HG03196 (cell line): Measurements from ENCODE around the gene PLPP4.

Experiments used
- ATAC-seq: cut with Tn5 transposase; IDR thresholded peaks from one replicate; pipeline ENCODE4 v1.9.1; 2021; ENCODE audit not compliant: unreplicated experiment

Gene PLPP4

DNA sequence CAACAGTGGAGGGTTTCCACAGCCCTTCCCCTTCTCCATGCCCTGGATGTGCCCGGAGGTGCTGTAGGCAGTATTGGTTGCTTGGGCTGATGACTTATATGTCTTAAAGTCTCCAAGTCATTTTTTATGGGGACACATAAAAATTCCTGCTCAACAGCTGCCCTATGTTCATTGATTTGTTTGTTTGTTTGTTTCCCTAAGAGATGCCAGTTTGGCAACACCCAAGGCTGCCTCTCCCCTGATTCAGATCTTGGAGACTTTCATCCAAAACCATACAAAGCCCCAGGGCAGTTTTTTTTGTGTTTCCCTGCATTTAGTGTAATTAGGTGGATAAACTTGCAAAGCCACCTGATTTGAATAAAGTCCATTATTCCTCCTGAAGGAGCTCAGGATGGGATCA, 115.3 kb downstream of the PLPP4 start:
- ATAC-seq: no peak

DNA sequence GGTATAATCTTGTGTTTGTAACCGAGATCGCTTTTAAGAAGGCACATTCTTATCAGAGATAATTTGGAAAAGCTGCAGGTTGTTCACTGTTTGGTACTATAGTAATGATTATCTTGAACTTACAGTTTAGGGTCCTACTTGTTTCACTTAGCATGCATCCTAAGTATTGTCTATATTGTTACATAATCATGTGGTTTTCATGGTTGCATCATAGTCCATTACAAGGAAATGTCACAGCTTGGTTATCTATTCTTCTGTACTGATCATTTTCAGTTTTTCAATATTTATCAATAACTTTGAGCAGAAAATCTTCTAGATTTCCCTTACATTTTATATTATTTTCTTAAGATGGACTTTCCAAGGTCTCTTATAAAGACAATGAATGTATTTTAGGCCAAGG, 116.3 kb downstream of the PLPP4 start:
- ATAC-seq: no peak

- no peak for ATAC-seq
Measured at GRCh38 chr10:120574981-120575380, 118.0 kb downstream of the PLPP4 start.

DNA sequence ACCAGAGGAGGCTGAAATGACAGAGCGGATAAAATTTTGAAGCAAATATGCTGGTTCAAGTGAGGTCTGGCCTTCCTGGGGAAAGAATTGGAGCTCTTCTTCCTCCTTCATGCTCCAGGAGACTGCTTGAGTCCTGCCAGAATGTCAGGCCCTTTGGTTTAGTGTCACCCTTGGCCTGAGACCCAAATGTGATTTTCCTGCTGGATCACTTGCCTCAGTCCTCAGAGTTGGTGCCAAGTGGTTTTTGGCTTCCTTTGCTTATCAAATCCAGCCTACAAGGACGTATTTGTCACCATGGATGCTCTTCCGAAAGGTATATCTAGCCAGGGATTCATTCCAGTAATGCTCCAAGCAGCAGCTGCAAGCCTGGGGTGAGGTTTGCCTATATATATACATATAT, 118.4 kb downstream of the PLPP4 start:
- ATAC-seq: no peak

- ATAC-seq: no peak
Measured at GRCh38 chr10:120578134-120578533, 121.1 kb downstream of the PLPP4 start.

DNA sequence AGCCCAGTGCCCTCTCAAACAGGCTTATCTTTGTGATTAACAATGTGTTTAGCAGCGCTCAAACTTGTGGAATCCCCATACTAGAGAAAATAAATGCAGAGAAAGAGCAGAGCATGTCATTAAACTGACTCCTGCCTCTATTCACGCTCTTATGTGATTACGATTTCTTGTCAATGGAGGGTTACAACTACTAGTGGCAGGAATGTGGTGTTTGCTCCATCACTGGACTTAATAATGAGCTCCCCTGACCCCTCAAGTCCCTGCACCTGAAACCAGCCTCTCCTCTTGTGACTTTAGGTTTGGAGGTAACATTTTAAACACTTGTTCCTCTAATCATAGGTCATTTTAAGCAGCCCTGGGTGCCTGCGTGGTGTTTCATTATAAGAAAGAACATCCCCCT, 121.9 kb downstream of the PLPP4 start:
- no peak for ATAC-seq

DNA sequence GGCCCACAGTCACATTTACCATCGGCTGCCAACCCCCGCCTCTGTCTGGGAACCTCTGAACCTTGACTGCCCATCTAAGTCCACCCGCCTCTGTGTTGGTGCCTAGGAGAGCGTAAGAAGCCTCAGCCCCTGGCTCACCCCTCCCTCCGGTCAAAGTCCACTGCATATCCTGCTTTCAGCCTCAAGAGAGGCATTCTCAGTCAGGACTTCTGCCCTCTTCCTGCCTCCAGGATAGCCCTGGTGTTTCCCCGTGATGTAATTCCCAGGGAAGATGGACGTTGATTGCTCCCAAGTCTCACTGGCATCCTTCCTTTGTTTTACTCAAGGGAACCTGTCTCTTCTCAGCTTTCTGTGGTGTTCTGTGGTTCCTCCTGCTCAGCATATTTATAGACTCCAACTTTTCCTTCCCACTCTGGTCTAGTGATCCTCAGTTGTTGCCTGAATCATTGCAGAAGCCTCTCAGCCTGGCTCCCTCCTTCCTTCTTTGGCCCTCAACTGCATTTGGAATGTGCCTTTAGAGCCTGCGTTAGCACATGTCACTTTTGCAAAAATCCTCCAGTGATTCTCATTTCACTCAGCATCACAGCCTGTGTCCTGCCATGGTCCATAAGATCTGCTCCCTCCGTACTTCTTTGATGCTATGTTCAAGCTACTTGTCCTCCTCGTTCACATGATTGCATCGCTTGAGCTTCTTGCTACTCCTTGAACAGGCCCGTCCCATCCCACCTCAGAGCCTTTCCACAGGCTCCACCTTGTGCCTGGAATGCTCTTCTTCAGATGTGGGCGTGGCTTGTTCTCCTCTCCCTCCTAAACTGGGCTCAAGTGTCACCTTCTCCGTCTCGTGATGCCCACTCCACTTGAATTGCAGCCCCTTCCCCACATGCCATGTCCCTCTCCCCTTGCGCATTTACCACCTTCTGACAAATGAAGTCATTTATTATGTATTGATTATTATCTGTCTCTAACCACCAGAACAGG, 124.2 kb downstream of the PLPP4 start:
- no peak for ATAC-seq

DNA sequence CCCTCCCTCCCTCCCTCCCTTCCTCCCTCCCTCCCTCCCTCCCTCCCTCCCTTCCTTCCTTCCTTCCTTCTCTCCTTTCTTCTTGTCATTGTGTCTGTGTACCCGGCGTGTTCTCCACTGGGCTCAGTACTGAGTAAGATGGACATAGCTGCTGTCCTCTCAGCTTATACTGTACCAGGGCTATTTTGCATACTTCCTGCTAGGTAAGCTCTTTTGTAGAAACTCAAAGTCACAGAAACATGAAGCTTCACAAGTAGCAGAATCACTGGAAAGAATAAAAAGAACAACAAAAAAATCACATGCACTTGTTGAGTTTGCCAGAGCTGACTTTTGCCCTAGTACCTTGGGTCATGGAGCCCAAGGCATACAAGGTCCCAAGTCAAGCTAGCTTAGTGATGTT, 125.7 kb downstream of the PLPP4 start:
- ATAC-seq: no peak

DNA sequence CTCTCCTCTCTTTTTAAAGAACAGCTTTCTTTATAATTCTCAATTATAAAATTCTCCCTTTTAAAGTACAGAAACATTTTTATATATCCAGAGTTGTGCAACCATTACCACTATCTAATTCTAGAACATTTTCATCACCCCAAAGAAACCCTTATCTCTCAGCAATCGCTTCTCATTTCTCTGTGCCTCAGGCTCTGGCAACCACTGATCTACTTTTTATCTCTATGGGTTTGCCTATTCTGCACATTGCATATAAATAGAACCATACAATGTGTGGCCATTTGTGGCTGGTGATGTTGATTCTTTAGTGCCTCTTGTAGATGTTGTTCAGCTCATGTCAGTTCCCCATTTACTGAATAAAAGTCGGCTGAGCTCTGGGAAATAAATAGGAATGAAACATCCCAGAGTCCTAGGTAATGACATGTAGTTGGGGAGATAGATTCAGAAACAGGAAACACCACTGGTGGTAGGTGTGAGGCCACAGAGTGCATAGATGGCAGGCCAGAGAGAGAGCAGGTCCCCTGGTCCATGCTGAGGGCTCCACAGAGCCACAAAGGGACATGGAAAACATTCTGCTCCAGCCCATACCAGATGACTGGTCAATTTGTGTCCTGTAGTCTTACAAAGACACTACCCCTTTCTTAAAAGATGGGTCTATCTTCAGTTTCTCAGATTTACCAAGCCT, 126.5 kb downstream of the PLPP4 start:
- no peak for ATAC-seq

DNA sequence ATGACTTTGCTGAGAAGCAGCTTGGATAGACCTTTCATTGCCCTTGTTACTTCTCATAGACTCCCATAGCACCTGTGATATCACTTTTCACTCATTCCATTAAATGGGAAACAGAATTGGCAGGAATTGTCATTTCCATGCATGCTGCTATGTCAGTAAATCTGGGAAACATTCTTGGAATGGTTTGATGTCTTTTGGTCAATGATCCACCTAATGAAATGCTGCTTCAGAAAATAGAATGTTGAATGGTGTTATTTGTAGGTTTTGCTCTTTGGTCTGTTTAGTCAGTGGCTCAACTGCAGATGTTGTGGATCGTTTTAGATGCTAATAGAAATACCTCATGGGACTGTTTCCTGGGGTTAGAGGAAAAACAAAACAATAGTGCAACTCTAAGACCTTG, 127.8 kb downstream of the PLPP4 start:
- ATAC-seq: no peak

GRCh38 chr10:120586471-120586872, 129.4 kb downstream of the PLPP4 start:
- no peak for ATAC-seq

DNA sequence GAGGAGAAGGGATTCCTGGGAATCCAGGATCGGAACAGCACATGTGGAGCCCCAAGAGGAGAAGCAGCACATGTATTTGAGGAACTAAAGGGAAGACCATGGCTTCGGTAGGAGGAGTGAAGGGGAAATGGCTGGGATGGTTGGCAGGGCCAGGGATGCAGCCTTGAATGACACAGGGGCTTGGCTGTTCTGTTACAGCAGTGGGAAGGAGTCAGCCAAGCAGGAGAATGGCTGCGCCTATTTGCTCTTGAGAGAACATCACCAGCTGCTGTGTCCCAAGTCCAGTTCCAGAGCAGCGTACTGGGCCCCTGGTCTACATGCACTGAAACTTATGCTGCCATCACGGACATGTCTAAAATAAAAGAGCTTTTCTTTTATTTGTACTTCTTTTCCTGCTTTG, 130.0 kb downstream of the PLPP4 start:
- ATAC-seq: no peak

DNA sequence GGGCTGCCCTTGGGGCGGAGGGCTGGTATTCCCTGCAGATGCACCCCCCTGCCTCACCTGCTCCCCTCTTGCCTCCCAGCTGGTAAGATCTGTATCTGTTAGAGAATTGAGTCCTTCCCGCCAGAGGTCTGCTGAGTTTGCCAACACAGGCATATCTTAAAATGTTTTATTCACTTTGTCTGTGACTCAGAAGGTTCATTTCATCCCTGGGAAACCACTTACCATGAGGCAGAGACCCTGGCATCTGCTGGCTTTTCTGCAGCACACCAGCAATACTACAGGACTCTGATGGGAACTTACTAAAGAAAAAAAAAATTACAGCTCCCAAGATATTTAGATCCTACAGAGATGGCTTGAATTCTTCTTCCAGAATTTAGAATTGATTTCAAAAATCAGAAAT, 131.3 kb downstream of the PLPP4 start:
- no peak for ATAC-seq

GRCh38 chr10:120593693-120594092, 136.7 kb downstream of the PLPP4 start:
- ATAC-seq: no peak

DNA sequence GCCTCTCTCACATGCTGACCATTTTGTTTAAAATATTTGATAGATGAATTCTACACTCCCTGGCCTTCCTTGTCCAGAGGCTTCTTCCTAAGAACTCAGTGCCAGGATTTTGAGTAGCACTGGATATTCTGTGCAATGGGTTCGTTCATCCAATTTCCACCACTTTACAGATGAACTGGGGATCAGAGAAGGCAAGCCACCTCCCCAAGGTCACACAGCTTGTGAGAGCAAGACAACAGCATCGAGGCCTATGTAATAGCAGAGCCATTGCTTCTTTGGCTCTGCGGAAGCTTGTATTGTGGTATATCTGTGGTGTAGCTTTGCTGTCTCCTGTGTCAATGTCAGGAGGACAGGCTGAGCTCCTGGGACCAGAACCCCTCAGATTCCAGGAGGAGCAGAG, 140.9 kb downstream of the PLPP4 start:
- no peak for ATAC-seq

DNA sequence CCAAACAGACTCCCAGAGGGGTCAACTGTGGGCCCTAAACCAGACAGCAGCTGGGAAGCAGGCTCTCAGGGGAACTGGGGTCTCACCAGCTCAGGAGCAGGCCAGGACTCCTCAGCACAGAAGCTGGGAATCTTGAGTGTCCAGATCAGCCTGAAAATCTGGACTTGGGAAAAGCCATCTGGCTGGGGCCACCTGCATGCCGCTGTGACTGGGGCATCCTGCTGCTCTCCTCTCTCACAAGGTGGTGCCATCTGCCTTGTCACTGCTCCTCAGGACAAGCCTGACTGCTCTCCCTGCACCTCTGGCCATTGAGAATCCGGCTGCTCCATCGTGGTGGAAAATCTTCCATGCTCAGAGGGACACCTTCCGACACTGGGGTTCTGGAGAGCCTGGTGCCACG, 141.4 kb downstream of the PLPP4 start:
- ATAC-seq: no peak

DNA sequence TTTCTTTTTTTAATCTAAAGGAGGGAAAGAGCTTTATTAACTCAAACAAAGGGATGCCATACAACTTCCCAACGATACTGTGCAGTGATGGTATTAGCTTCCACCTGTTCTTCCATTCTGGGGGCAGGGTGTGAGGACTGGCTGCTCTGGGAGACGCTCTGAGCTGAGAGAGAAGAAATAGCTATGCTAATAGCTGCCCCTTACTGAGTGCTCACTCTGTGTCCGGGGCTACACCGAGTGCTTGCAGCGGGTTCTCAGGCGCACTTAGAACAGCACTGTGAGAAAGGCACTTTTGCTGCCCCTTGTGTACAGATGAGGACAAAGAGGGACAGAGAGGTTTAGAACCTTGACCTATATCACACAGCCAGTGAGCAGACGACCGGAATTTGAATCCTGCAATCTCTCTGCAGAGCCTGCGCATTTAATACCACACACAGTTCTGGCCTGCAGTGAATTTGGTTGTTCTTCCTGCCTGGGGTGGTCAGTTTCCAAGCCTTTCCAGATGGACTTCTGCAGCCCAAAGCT, 142.2 kb downstream of the PLPP4 start:
- ATAC-seq: no peak

DNA sequence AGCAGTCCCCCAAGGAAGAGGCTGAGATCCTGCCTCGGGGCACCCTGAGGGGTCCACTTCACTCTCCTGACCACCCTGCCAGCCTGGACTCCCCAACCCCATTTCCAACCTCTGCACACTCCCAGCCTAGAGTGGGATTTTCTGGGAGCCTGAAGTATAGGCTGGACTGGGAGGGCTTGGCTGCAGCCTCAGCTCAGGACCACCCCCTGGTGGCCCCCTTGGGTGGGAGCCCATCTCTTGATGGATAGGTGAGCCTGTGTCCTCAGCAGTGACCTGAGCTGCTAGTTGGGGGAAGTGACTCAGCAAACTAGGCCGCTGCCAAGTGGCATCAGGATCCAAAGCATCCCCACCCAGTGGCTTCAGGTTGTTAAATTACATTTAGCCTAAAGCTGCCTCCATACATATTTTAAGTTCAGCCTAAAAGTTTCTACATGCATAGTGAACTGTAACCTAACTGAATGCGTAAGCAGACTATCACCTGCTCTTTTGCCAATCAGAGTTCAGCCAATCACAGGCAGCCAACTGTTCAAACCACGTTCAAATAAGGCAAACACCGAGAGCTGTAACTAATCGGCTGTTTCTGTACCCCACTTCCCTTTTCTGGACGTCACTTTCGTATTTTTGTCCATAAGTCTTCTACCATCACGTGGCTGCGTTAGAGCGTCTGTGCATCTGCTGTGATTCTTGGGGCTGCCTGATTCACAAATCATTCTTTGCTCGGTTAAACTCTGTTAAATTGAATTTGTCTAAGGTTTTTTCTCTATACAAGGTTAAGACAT, 144.0 kb downstream of the PLPP4 start:
- ATAC-seq: no peak

- ATAC-seq: no peak
Measured at GRCh38 chr10:120601999-120602398, 145.0 kb downstream of the PLPP4 start.

DNA sequence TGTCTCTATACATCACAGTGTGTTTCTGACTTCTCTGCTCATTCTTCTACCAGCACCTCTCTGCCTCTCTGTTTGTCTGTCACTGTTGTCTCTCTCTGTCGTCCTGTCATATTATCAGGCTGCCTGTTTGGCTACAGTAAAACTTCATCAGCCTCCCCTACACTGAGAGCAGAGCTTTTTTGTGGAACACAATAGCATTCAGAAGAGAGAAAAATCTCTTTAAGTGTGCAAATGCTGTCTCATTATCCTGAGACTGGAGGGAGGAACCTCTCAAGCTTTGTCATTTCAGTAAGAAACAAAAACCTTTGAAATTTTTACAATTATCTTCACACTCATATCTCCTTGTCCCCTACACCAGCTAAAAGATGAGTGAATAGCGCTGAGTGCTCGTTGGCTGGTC, 148.4 kb downstream of the PLPP4 start:
- no peak for ATAC-seq

- peak; percentile 70 for ATAC-seq
Measured at GRCh38 chr10:120606051-120606764, 149.2 kb downstream of the PLPP4 start.
